H9 (cell line): ENCODE data around the gene TNNT2. TPM values are rescaled to one million over a fixed set of nuclear protein-coding genes. Genes with fewer than 3 reads are reported as not detected.

Experiments
- DNase-seq: peaks from one replicate; pipeline ENCODE4 v3.0.0-alpha.2; 2017
- H2AFZ ChIP-seq: one replicate; pipeline ENCODE4 v1.6.1; 2013; ENCODE audit warnings: mild to moderate bottlenecking, low read length, control low read depth, moderate library complexity
- H2AK5ac ChIP-seq: 2 replicates; pipeline ENCODE4 v1.6.1; 2013; ENCODE audit warnings: low read length, control low read depth, mixed read lengths; ENCODE audit not compliant: insufficient read length
- H2BK120ac ChIP-seq: one replicate; pipeline ENCODE4 v1.6.1; 2013; ENCODE audit warnings: low read depth, mild to moderate bottlenecking, low read length, control low read depth, inconsistent platforms; ENCODE audit not compliant: poor library complexity, severe bottlenecking
- H2BK12ac ChIP-seq: 2 replicates; pipeline ENCODE4 v1.6.1; 2013; ENCODE audit warnings: low read length, control low read depth, mixed read lengths, low read depth; ENCODE audit not compliant: insufficient read length
- H2BK15ac ChIP-seq: 2 replicates; pipeline ENCODE4 v1.6.1; 2013; ENCODE audit warnings: low read depth, low read length, control low read depth
- H2BK20ac ChIP-seq: one replicate; pipeline ENCODE4 v1.6.1; 2013; ENCODE audit warnings: low read depth, mild to moderate bottlenecking, low read length, control low read depth, inconsistent platforms; ENCODE audit not compliant: poor library complexity, severe bottlenecking
- H2BK5ac ChIP-seq: 2 replicates; pipeline ENCODE4 v1.6.1; 2013; ENCODE audit warnings: low read length, control low read depth, mixed read lengths; ENCODE audit not compliant: insufficient read length
- H3K14ac ChIP-seq: 2 replicates; pipeline ENCODE4 v1.6.1; 2013; ENCODE audit warnings: low read length, control low read depth; ENCODE audit not compliant: insufficient read depth
- H3K18ac ChIP-seq: 2 replicates; pipeline ENCODE4 v1.6.1; 2013; ENCODE audit warnings: low read depth, mild to moderate bottlenecking, mixed read lengths, low read length, control low read depth; ENCODE audit not compliant: insufficient read length
- H3K23ac ChIP-seq: 2 replicates; pipeline ENCODE4 v1.6.1; 2013; ENCODE audit warnings: low read length, control low read depth, mixed read lengths, low read depth; ENCODE audit not compliant: insufficient read length
- H3K23me2 ChIP-seq: 2 replicates; pipeline ENCODE4 v1.6.1; 2013; ENCODE audit warnings: low read depth, mild to moderate bottlenecking, mixed read lengths, low read length, control low read depth; ENCODE audit not compliant: insufficient read length, poor library complexity, severe bottlenecking
- H3K27ac ChIP-seq: 2 replicates; pipeline ENCODE4 v1.5.1; 2013; ENCODE audit warnings: low read length, control low read depth, mixed read lengths, low read depth; ENCODE audit not compliant: insufficient read length
- H3K27me3 ChIP-seq: 2 replicates; pipeline ENCODE4 v1.6.1; 2013; ENCODE audit warnings: low read length, control low read depth, inconsistent platforms; ENCODE audit not compliant: insufficient read depth
- H3K4ac ChIP-seq: 2 replicates; pipeline ENCODE4 v1.6.1; 2013; ENCODE audit warnings: low read depth, mild to moderate bottlenecking, control low read depth, inconsistent platforms, low read length, moderate library complexity
- H3K4me1 ChIP-seq: 2 replicates; pipeline ENCODE4 v1.6.1; 2013; ENCODE audit warnings: low read length, control low read depth, inconsistent platforms; ENCODE audit not compliant: insufficient read depth
- H3K4me2 ChIP-seq: 2 replicates; pipeline ENCODE4 v1.6.1; 2013; ENCODE audit warnings: low read length, control low read depth, mixed read lengths; ENCODE audit not compliant: insufficient read length, insufficient read depth
- H3K56ac ChIP-seq: 2 replicates; pipeline ENCODE4 v1.6.1; 2013; ENCODE audit warnings: low read depth, mild to moderate bottlenecking, mixed read lengths, low read length, control low read depth; ENCODE audit not compliant: insufficient read length
- H3K79me1 ChIP-seq: 2 replicates; pipeline ENCODE4 v1.6.1; 2013; ENCODE audit warnings: low read depth, mild to moderate bottlenecking, moderate library complexity, low read length, control low read depth, inconsistent platforms; ENCODE audit not compliant: insufficient read depth, poor library complexity, severe bottlenecking
- H3K79me2 ChIP-seq: 2 replicates; pipeline ENCODE4 v1.6.1; 2013; ENCODE audit warnings: low read length, control low read depth, inconsistent platforms; ENCODE audit not compliant: insufficient read depth
- H3K9ac ChIP-seq: 2 replicates; pipeline ENCODE4 v1.6.1; 2013; ENCODE audit warnings: low read length, control low read depth, mixed read lengths; ENCODE audit not compliant: insufficient read length; ENCODE audit errors: extremely low read depth
- H3K9me3 ChIP-seq: one replicate; pipeline ENCODE4 v1.6.1; 2013; ENCODE audit warnings: low read depth, low read length, inconsistent platforms; ENCODE audit not compliant: control insufficient read depth
- H3T11ph ChIP-seq: one replicate; pipeline ENCODE4 v1.6.1; 2013; ENCODE audit warnings: mild to moderate bottlenecking, low read length, control low read depth, inconsistent platforms
- H4K20me1 ChIP-seq: one replicate; pipeline ENCODE4 v1.6.1; 2013; ENCODE audit not compliant: control insufficient read depth, insufficient read length, insufficient read depth
- H4K5ac ChIP-seq: 2 replicates; pipeline ENCODE4 v1.6.1; 2013; ENCODE audit warnings: low read depth, mild to moderate bottlenecking, mixed read lengths, low read length, control low read depth; ENCODE audit not compliant: insufficient read length
- H4K8ac ChIP-seq: replicated peaks from 2 replicates; pipeline ENCODE4 v1.6.1; 2013; ENCODE audit warnings: low read length, control low read depth, mixed read lengths, low read depth; ENCODE audit not compliant: insufficient read length
- H4K91ac ChIP-seq: 2 replicates; pipeline ENCODE4 v1.6.1; 2013; ENCODE audit warnings: low read depth, mild to moderate bottlenecking, moderate library complexity, mixed read lengths, low read length, control low read depth; ENCODE audit not compliant: insufficient read length
- H3K27ac Mint-ChIP-seq, 3 experiments: 2 replicates in 2 of 3; 3 replicates in 1 of 3; pipeline ENCODE4 v1.8.0; 2020 to 2021; ENCODE audit warnings: mixed read lengths in 3 of 3, mild to moderate bottlenecking in 1 of 3, moderate library complexity in 1 of 3
- H3K27me3 Mint-ChIP-seq: 2 replicates; pipeline ENCODE4 v1.8.0; 2021; ENCODE audit warnings: low read depth, mild to moderate bottlenecking, moderate library complexity, mixed read lengths
- H3K36me3 Mint-ChIP-seq, 3 experiments: 2 replicates in 2 of 3; 3 replicates in 1 of 3; pipeline ENCODE4 v1.8.0; 2020 to 2021; ENCODE audit warnings: low read depth in 3 of 3, mixed read lengths in 3 of 3; ENCODE audit not compliant: insufficient read depth in 1 of 3
- H3K4me1 Mint-ChIP-seq, 2 experiments: 2 replicates each; pipeline ENCODE4 v1.8.0; 2020; ENCODE audit warnings: mixed read lengths in 2 of 2
- H3K4me3 Mint-ChIP-seq, 2 experiments: 2 replicates in 1 of 2; 3 replicates in 1 of 2; pipeline ENCODE4 v1.8.0; 2020 to 2021; ENCODE audit warnings: mild to moderate bottlenecking in 2 of 2, mixed read lengths in 2 of 2, moderate library complexity in 1 of 2
- H3K9me3 Mint-ChIP-seq, 2 experiments: 2 replicates in 1 of 2; 3 replicates in 1 of 2; pipeline ENCODE4 v1.8.0; 2020; ENCODE audit warnings: mild to moderate bottlenecking in 2 of 2, mixed read lengths in 2 of 2, moderate library complexity in 1 of 2
- CTCF ChIP-seq: fragments of 200-600 bp; sonication (generic); conservative IDR thresholded peaks from 3 replicates; pipeline ENCODE4 v1.8.0; 2021; ENCODE audit warnings: antibody characterized with exemption, mild to moderate bottlenecking
- WGBS: extraction: QIAGEN DNeasy Blood & Tissue Kit; methylation state at CpG from one replicate; pipeline ENCODE4 v1.1.7; 2013; ENCODE audit warnings: missing lambda C conversion rate, low lambda C conversion rate, mixed read lengths; ENCODE audit not compliant: insufficient read length; ENCODE audit errors: extremely low coverage; 5-methylcytosine and 5-hydroxymethylcytosine counted together
- total RNA-seq: library from RNA; stranded (reverse); gene quantifications from 2 replicates; pipeline ENCODE4 v1.2.1, GENCODE V29; 2021

TNNT2 gene
- total RNA-seq, 1 experiment from 2014 or later = 8.6 TPM

DNA sequence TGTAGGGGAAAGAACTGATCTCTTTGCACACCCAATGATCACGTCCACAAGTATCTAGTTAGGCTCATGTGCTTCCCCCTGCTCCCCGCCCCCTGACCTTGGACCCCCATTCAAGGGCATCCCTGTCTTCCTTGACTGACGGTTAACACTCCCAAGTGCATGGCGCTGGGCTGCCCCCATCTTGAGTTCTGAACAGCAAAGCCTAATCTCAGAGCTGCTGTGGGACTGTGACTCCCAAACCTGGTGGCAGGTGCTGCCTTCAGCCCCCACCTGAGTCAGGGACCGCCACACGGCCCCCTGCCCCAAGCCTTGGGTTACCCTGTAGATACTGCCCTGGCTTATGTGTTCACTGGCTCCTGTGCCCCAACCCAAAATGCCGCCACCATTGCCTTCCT is 43.1 kb upstream of the TNNT2 start:
- Histone ChIP-seq H3K27me3 (no peaks in the 10 kb centered on the region), H3K79me1 (no peaks in the 10 kb centered on the region), H3K4me1 (no peaks in the 10 kb centered on the region), H3K23me2 (no peaks in the 10 kb centered on the region), H4K20me1 (no peaks in the 10 kb centered on the region), H4K5ac (no peak overlapping the region), H3K14ac (peak overlapping the region; percentile 66; the same call in 1 of the 2 replicates), H3K79me2 (no peaks in the 10 kb centered on the region), H3K23ac (no peak overlapping the region), H2BK20ac (no peak overlapping the region), H2BK12ac (no peak overlapping the region), H3K18ac (peak overlapping the region; percentile 10), H4K8ac (no peak overlapping the region), H3K4ac (no peak overlapping the region), H3K27ac (no peak overlapping the region), H2AK5ac (no peak overlapping the region), H2BK15ac (no peak overlapping the region), H2BK120ac (no peak overlapping the region), H3K9ac (no peak overlapping the region), H2BK5ac (no peak overlapping the region), H4K91ac (no peak overlapping the region), H3K56ac (no peak overlapping the region), H3K9me3 (no peaks in the 10 kb centered on the region), H3T11ph (no peak overlapping the region), H3K4me2 (no peak overlapping the region), H2AFZ (no peak overlapping the region)
- H3K4me3 Mint-ChIP-seq = no peak overlapping the region
- H3K27ac Mint-ChIP-seq = peak overlapping the region in 1 of 3 experiments; percentile 35; a peak in 2 of 7 replicates
- peaks cover 13 to 23% of the 10 kb centered on the region in 2 experiments for H3K4me1 Mint-ChIP-seq
- no peak for DNase-seq
- no CpG with 5 or more reads among the region's 7 CpGs for whole genome bisulfite sequencing
- H3K9me3 Mint-ChIP-seq = peaks cover 0 to 5% of the 10 kb centered on the region in 2 experiments; a peak in 2 of 5 replicates
- H3K27me3 Mint-ChIP-seq = no peaks in the 10 kb centered on the region; the same call in none of the 2 replicates
- TF ChIP-seq CTCF = no peak
- H3K36me3 Mint-ChIP-seq = no peaks in the 10 kb centered on the region
